GM10266 (cell line): ENCODE data around the gene HDAC5.
"Not testable (repeated sequence)": the region's sequence is repeated elsewhere in the genome, so short reads cannot be mapped to it uniquely, and the experiment has no call there.

ENCODE experiments used
- DNase-seq: peaks from one replicate; pipeline ENCODE4 v3.0.0; 2012; ENCODE audit errors: extremely low spot score
- CTCF ChIP-seq: IDR thresholded peaks from 2 replicates; pipeline ENCODE4 v1.5.1; 2012; ENCODE audit warnings: mild to moderate bottlenecking, low read depth; ENCODE audit not compliant: control insufficient read depth, insufficient read depth; ENCODE audit errors: missing control alignments

Gene HDAC5

GRCh38 chr17:44144966-44145739 is 21.7 kb upstream of the HDAC5 start:
- no peak for DNase-seq
- no peak for TF ChIP-seq CTCF

DNA sequence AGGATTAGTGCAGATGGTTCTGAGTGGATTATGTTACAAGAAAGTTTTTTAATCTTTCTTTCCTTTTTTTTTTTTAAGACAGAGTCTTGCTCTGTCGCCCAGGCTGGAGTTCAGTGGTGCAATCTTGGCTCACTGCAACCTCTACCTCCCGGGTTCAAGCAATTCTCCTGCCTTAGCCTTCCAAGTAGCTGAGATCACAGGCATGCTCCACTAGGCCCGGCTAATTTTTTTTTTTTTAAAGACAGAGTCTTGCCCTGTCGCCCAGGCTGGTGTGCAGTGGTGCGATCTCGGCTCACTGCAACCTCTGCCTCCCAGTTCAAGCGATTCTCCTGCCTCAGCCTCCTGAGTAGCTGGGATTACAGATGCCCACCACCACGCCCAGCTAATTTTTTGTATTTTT is 20.5 kb upstream of the HDAC5 start:
- not testable (repeated sequence) for DNase-seq

DNA sequence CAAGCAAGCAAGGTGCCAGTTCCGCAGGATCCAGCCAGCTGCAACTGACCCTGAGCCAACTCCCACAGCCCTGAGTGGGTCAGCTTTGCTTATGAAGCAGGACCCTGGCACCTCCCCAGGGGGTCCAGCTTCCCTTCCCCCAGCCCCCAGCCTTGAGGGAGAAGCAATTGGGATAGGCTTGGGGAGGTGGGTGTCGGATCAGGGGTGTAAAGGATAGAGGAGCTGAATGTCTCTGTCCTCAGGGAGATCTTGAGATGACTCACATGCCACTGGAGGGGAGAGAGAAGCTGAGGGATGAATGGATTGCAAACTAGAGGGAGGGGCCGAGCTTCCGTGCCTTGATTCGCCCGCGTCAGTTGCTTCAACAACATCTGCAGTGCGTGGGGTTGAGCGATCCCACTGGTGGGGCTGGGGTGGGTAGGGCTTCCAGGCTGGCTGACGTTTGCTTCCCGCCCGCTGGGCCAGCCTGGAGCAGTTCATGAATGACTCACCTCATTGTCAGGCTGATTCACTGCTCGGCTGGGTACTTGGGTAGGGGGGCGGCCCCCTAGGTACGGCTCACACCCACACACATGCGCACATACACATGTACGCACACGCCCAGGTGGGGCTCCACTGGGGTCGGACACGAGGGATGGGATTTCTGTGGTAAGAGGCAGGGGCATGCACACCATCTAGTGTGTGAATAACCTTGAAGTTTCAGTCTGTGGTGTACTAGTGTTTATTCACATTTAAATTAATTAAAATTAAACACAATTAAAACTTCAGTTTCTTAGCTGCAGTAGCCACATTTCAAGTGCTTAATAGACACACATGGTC is 14.7 kb upstream of the HDAC5 start:
- peak; percentile 59 for DNase-seq
- no peak for TF ChIP-seq CTCF

GRCh38 chr17:44134752-44135568 is 11.5 kb upstream of the HDAC5 start:
- no peak for TF ChIP-seq CTCF
- DNase-seq: no peak

- no peak for TF ChIP-seq CTCF
Measured at GRCh38 chr17:44133918-44134476, 10.6 kb upstream of the HDAC5 start.

DNA sequence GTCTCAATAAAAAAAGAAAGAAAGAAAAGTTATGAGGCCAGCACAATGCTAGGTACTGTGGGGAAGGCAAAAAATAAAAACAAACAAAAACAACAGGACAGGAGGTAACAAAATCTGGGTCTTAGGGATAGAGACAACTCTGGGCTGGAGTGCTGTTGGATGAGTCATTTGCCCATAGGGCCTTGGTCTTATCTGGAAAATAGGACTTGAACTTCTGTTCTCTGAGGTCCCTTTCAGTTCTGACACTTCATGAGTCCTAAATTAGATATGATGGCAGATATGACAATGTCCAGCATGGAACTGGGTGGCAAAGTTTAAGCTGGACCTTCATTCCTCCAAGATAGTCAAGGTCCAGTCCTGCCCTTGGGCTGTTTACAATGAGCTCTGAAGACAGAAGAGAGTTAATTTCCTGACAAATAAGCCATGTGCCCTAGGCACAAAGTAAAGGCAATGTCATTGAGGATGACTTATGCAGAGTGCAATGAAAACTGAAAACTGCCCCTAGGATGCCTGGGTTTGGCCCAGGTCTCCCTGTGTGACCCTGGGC is 8.9 kb upstream of the HDAC5 start:
- DNase-seq: no peak
- no peak for TF ChIP-seq CTCF

More at GRCh38 chr17:44133918-44134476, 10.6 kb upstream of the HDAC5 start:
- DNase-seq: no peak

DNA sequence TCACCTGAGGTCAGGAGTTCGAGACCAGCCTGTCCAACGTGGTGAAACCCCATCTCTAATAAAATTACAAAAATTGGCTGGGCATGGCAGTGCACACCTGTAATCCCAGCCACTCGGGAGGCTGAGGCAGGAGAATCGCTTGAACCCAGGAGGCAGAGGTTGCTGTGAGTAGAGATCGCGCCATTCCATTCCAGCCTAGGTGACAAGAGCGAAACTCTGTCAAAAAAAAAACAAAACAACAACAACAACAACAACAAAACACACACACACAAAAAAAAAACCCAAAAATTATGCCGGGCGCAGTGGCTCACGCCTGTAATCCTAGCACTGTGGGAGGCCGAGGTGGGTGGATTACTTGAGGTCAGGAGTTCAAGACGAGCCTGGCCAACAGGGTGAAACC is 7.9 kb upstream of the HDAC5 start:
- not testable (repeated sequence) for DNase-seq
